ENCODE data around the gene ZCCHC18.
"Not testable (repeated sequence)": the region's sequence is repeated elsewhere in the genome, so short reads cannot be mapped to it uniquely, and the experiment has no call there.

The ZCCHC18 gene

GRCh38 chrX:104098151-104098808 lies 14.0 kb upstream of the ZCCHC18 start:
- TF ChIP-seq, protein P1, sequence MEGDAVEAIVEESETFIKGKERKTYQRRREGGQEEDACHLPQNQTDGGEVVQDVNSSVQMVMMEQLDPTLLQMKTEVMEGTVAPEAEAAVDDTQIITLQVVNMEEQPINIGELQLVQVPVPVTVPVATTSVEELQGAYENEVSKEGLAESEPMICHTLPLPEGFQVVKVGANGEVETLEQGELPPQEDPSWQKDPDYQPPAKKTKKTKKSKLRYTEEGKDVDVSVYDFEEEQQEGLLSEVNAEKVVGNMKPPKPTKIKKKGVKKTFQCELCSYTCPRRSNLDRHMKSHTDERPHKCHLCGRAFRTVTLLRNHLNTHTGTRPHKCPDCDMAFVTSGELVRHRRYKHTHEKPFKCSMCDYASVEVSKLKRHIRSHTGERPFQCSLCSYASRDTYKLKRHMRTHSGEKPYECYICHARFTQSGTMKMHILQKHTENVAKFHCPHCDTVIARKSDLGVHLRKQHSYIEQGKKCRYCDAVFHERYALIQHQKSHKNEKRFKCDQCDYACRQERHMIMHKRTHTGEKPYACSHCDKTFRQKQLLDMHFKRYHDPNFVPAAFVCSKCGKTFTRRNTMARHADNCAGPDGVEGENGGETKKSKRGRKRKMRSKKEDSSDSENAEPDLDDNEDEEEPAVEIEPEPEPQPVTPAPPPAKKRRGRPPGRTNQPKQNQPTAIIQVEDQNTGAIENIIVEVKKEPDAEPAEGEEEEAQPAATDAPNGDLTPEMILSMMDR (IDR thresholded peaks at IDR 0.05; ENCODE audit: low read depth, low read length, missing control alignments), result peak; percentile 51
- peak; percentile 68 for DNase-seq (ENCODE audit: low read depth)
- H3K4me3 ChIP-seq (ENCODE audit: low read depth, low read length), result no peak overlapping the region
- in situ Hi-C loops (cut with HindIII; ENCODE audit: low sequenced_read_pairs), result no loop called here

GRCh38 chrX:104098919-104099318 lies 13.4 kb upstream of the ZCCHC18 start:
- DNase-seq (ENCODE audit: low read depth), result no peak
- in situ Hi-C loops (cut with HindIII; ENCODE audit: low sequenced_read_pairs), result no loop called here

GRCh38 chrX:104104676-104105075 lies 7.6 kb upstream of the ZCCHC18 start:
- TF ChIP-seq, protein P1 (IDR thresholded peaks at IDR 0.05; ENCODE audit: low read depth, low read length, missing control alignments), result no peak
- in situ Hi-C loops (cut with HindIII; ENCODE audit: low sequenced_read_pairs), result no loop called here
- DNase-seq (ENCODE audit: low read depth), result no peak
- H3K4me3 ChIP-seq (ENCODE audit: low read depth, low read length), result no peak overlapping the region

More at GRCh38 chrX:104098919-104099318, 13.4 kb upstream of the ZCCHC18 start:
- TF ChIP-seq, protein P1 (IDR thresholded peaks at IDR 0.05; ENCODE audit: low read depth, low read length, missing control alignments), result no peak
- H3K4me3 ChIP-seq (ENCODE audit: low read depth, low read length), result no peak overlapping the region

DNA sequence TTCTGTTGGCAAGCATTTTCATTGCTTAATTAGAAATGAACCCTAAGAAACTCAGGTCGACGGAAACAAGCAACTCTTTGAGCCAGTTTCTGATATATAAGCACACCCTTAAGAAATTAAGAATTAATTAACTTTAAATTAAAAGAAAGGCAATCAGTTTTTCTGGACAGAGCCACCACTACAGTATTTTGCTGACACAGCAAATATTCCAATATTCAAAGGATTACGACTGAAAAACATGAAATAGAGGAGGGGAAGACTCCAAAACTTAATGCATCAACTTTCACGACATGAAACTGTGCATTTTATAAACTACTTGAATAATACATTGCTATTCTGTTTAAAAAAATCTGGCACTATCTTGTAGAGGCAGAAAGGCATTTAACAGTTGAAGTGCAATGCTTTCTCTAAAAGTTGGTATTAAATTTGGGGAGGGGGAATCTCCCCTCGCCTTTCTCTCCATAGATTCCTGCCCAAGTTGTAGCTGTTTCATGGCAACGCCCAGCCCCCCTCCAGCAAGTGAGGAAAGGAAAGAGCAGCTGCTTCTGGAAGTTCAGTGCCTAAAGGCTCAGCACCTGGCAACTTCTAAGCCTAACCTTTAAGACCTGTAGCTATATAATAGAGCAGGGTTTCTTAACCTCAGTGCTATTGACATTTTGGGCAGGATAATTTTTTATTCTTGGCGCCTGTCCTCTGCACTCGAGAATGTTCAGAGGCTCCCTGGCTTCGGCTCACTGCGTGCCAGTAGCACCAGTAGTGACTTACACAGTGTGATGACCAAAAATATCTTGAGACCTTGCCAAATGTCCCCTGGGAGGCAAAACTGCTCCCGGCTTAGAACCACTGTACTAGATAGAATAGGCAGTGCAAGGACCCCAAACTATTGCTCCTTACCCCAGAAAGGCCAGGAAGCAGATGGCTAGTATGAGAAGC lies 6.7 kb upstream of the ZCCHC18 start:
- H3K4me3 ChIP-seq (ENCODE audit: low read depth, low read length), result no peak overlapping the region
- TF ChIP-seq, protein P1 (IDR thresholded peaks at IDR 0.05; ENCODE audit: low read depth, low read length, missing control alignments), result no peak
- no peak for DNase-seq (ENCODE audit: low read depth)
- in situ Hi-C loops (cut with HindIII; ENCODE audit: low sequenced_read_pairs), result no loop called here

DNA sequence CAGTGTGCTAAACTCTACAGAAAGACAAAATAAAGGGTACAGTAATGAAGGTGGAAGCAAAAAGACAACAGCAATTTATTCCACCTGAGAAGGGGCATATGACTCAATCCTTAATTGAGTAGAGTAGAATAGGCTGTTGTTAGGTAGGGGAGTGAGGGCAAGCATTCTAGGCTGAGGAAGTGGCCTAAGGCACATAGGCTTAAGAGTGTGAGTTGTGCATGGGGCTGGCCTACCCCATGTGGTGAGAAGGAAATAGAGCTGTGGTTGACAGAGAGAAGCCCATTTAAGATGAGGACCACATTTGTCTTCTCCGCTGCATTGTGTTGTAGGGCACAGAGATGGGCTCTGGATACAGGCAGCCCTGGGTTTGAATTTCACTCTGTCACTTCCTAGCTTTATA lies 3.4 kb upstream of the ZCCHC18 start:
- no peak overlapping the region for H3K4me3 ChIP-seq (ENCODE audit: low read depth, low read length)
- in situ Hi-C loops (cut with HindIII; ENCODE audit: low sequenced_read_pairs), result no loop called here
- TF ChIP-seq, protein P1 (IDR thresholded peaks at IDR 0.05; ENCODE audit: low read depth, low read length, missing control alignments), result no peak

DNA sequence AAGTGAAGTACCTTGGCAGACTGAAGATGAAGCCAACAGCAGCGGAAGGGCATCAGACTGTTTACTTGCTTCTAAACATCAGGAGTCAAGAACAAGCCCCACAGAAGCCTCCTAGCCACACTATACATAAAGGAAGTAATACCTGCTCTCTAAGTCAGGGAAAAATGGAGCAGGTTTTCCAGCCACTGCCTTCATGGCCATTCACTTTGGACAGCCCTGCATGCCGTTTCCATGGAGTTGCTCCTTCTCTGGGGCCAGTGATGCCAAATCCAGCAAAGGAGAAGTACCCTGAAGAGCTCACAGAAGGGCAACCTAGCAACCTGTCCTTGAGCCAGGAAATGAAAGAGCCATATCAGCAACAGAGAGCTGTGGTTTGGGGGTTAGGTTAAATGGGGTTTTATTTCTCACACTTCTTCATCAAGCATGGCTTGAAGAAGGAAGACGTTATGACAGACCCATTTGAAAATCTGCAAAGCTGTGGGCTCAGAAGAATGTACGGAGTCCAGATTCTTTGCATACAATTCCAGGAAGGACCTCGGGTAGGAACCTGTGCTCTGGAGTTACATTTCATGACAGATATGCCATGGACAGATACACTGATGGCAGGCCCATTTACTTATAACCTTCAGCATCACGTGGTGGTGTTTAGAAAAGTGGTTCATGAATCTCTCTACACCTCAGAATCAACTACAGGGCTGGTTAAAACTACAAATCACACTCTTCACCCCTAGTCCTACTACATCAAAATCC lies 1.7 kb upstream of the ZCCHC18 start:
- DNase-seq (ENCODE audit: low read depth); in situ Hi-C loops (cut with HindIII; ENCODE audit: low sequenced_read_pairs); H3K4me3 ChIP-seq (ENCODE audit: low read depth, low read length): not testable (repeated sequence)

More for the DNA sequence above, 3.4 kb upstream of the ZCCHC18 start:
- DNase-seq (ENCODE audit: low read depth), result no peak

Measured in astrocyte of the cerebellum (primary cell).